HG03342 (cell line): ENCODE data around the gene RAD51C.
"Not testable (repeated sequence)": the region's sequence is repeated elsewhere in the genome, so short reads cannot be mapped to it uniquely, and the experiment has no call there.

Source experiments
- ATAC-seq: cut with Tn5 transposase; IDR thresholded peaks from one replicate; pipeline ENCODE4 v1.9.1; 2021; ENCODE audit warnings: mild to moderate bottlenecking, moderate library complexity; ENCODE audit not compliant: unreplicated experiment

The RAD51C gene

GRCh38 chr17:58734040-58734439, 41.6 kb downstream of the RAD51C start:
- ATAC-seq: no peak

GRCh38 chr17:58734811-58735210, 42.4 kb downstream of the RAD51C start:
- ATAC-seq: no peak

GRCh38 chr17:58741121-58741625, 48.8 kb downstream of the RAD51C start:
- ATAC-seq: no peak

GRCh38 chr17:58747674-58748073, 55.3 kb downstream of the RAD51C start:
- no peak for ATAC-seq

GRCh38 chr17:58749627-58750026, 57.2 kb downstream of the RAD51C start:
- not testable (repeated sequence) for ATAC-seq

GRCh38 chr17:58753026-58753425, 60.6 kb downstream of the RAD51C start:
- ATAC-seq: no peak

GRCh38 chr17:58755269-58755576, 62.8 kb downstream of the RAD51C start:
- no peak for ATAC-seq

- peak; percentile 48 for ATAC-seq
These were observed 63.3 kb downstream of the RAD51C start, which contains the start of gene PPM1E for GRCh38 chr17:58755577-58756245. Gene PPM1E (plus strand): TSS chr17:58755854.

GRCh38 chr17:58756246-58757161, 64.1 kb downstream of the RAD51C start:
- ATAC-seq: no peak

- no peak for ATAC-seq
These were observed 64.8 kb downstream of the RAD51C start for GRCh38 chr17:58757162-58757613.

- ATAC-seq: no peak
These were observed 66.5 kb downstream of the RAD51C start for GRCh38 chr17:58758890-58759289.

GRCh38 chr17:58759522-58759921, 67.1 kb downstream of the RAD51C start:
- ATAC-seq: no peak

- no peak for ATAC-seq
These were observed 67.8 kb downstream of the RAD51C start for GRCh38 chr17:58760248-58760647.

- ATAC-seq: no peak
These were observed 70.9 kb downstream of the RAD51C start for GRCh38 chr17:58763263-58763662.

GRCh38 chr17:58764373-58764772, 72.0 kb downstream of the RAD51C start:
- no peak for ATAC-seq

GRCh38 chr17:58778482-58778881, 86.1 kb downstream of the RAD51C start:
- ATAC-seq: not testable (repeated sequence)

GRCh38 chr17:58779446-58779845, 87.0 kb downstream of the RAD51C start:
- no peak for ATAC-seq

GRCh38 chr17:58783380-58783779, 91.0 kb downstream of the RAD51C start:
- ATAC-seq: no peak

- ATAC-seq: no peak
These were observed 92.7 kb downstream of the RAD51C start for GRCh38 chr17:58785097-58785496.
